Coronary artery (tissue), 2 donors: ENCODE data around the gene GET4.
A peak's percentile ranks its signal among the peaks of the same experiment; 100 is the strongest.

ENCODE experiments used
- DNase-seq: peaks from one replicate; pipeline ENCODE4 v3.0.0-alpha.2; 2017; ENCODE audit warnings: low spot score
- H3K27ac ChIP-seq, 2 donors: fragments of 200-600 bp; sonication (generic); one replicate each; pipeline ENCODE4 v1.5.1; 2016 to 2019
- H3K4me3 ChIP-seq: fragments of 200-600 bp; sonication (generic); 2 replicates; pipeline ENCODE4 v1.5.1; 2016; ENCODE audit warnings: mild to moderate bottlenecking, moderate library complexity
- TF ChIP-seq, protein P1 (sequence below): fragments of 200-600 bp; sonication (generic); IDR thresholded peaks from one replicate; pipeline ENCODE4 v1.5.1; 2019; ENCODE audit warnings: antibody characterized with exemption

The GET4 gene

DNA sequence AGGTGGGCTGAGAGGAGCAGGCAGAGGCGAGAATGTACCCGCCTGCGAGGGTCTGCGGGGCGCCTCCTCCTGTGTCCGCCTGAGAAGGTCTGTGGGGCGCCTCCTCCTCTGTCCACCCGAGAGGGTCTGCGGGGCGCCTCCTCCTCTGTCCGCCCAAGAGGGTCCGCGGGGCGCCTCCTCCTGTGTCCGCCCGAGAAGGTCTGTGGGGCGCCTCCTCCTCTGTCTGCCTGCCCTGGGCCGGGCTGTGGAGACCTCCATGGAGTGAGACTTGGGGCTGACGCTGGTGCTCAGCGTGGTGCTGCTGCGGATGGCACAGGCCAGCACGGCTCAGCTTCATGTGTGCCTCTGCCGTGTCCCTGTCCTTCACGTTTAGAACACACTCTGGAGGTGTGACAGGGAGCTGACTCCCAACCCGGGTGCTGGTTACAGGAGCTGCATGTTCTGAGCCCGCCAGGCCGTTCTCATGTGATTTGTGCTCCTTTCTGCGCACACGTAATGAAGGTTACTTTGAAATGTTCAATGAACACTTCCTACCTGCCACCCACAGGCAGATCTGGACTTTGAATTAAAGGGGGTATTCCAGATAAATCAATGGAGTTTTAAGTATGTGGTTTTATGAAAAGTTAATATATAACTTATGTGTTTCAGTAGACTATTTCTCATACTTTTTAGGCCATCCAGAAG lies 20.5 kb upstream of the GET4 start:
- Histone ChIP-seq H3K4me3 (no peak overlapping the region), H3K27ac (peak overlapping the region in 1 of 2 donors; percentile 2)
- DNase-seq, result no peak
- TF ChIP-seq, protein P1, sequence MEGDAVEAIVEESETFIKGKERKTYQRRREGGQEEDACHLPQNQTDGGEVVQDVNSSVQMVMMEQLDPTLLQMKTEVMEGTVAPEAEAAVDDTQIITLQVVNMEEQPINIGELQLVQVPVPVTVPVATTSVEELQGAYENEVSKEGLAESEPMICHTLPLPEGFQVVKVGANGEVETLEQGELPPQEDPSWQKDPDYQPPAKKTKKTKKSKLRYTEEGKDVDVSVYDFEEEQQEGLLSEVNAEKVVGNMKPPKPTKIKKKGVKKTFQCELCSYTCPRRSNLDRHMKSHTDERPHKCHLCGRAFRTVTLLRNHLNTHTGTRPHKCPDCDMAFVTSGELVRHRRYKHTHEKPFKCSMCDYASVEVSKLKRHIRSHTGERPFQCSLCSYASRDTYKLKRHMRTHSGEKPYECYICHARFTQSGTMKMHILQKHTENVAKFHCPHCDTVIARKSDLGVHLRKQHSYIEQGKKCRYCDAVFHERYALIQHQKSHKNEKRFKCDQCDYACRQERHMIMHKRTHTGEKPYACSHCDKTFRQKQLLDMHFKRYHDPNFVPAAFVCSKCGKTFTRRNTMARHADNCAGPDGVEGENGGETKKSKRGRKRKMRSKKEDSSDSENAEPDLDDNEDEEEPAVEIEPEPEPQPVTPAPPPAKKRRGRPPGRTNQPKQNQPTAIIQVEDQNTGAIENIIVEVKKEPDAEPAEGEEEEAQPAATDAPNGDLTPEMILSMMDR, result no peak

DNA sequence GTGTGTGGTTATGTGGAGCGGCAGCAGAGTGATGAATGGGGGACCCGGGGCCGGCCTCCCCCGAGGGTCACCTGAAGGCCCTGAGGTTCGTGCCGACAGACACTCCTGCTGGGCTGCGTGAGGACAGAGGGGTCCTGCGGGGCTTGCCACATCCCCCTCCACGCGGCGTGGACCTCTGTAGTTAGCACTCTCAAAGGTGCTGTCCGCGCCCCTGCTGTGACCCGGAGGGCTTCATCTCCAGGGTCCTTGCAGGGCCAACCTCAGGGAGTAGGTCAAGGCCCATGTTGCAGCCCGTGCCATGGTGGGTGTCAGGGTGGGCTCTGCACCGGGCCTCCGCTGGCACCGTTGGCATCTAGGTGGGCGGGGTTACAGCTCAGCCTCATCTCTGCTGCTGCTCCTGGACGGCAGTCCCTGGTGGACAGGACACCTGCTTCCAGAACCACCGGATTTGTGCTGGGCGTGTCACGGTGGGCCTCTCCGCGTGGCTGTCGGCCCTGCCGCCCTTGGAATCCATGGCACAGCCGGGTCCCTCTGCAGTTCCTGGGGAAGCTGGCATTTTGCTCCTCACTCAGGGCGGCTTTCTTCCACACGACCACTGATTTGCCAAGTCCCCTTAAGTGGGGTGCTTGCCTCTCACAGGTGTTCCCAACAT lies 19.8 kb upstream of the GET4 start:
- TF ChIP-seq, protein P1, result no peak
- H3K4me3 ChIP-seq, result no peak overlapping the region
- no peak overlapping the region for H3K27ac ChIP-seq
- no peak for DNase-seq

DNA sequence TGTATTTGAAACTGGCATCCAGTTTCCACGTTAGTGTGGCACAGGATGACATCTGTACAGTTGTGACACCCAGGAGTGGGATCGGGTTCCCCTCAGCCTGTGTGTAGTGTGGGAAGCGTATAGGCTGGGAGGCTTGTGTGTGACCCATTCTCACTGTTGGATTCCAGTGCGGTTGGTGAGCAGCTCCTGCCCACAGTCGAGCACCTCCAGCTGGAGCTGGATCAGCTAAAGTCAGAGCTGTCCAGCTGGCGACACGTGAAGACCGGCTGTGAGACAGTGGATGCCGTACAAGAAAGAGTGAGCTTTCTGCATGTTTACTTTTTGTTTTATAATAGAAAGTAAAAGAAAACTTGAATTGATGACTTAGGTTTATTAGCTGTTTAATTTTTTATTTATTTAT lies 18.7 kb upstream of the GET4 start:
- no peak overlapping the region for H3K27ac ChIP-seq
- DNase-seq, result no peak
- no peak overlapping the region for H3K4me3 ChIP-seq
- TF ChIP-seq, protein P1, result no peak

DNA sequence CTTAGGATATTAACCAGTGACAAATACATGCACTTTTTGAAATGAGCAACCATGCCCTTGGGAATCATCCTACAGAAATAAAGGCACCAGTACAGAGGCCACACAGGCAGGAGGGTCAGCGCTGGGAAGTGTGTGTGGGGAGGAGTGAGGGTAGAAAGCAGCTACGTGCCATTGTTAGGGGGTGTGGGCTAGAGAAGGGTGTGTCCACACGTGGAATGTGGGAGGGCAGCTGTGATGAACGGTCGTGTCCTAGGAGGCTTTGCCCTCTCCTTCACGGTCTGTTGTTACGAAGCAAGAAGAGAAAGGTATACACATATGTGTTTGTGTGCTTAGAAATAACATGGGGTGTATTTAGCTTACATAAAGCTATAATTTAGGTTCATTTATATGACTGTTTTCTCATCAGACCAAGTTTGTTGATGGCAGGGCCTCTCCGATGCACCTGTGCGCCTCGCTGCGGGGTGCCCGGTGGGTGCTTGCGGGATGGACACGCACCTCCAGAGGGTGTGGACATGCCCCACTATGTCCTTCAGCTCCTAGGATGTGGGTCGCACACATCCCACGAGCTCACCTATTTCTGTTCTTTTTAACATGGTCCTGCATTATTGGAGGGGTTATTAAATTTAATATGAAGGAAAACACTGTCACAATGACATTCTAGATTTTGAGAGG lies 16.9 kb upstream of the GET4 start:
- Histone ChIP-seq H3K27ac (no peak overlapping the region), H3K4me3 (no peak overlapping the region)
- TF ChIP-seq, protein P1, result no peak
- no peak for DNase-seq

DNA sequence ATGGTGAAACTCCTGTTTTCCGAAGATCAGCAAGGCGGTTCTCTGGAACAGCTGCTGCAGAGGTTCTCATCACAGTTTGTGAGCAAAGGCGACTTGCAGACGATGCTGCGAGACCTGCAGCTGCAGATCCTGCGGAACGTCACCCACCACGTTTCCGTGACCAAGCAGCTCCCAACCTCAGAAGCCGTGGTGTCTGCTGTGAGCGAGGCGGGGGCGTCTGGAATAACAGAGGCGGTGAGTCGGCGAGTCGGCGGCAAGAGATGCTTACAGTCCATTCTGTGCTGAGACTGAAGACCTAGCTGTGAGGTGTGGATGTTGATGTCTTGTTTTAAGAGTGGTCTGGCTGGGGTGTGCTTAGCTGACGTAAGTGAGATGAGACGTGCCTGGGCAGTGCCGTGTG lies 16.2 kb upstream of the GET4 start:
- no peak for DNase-seq
- TF ChIP-seq, protein P1, result no peak
- H3K4me3 ChIP-seq, result no peak overlapping the region

DNA sequence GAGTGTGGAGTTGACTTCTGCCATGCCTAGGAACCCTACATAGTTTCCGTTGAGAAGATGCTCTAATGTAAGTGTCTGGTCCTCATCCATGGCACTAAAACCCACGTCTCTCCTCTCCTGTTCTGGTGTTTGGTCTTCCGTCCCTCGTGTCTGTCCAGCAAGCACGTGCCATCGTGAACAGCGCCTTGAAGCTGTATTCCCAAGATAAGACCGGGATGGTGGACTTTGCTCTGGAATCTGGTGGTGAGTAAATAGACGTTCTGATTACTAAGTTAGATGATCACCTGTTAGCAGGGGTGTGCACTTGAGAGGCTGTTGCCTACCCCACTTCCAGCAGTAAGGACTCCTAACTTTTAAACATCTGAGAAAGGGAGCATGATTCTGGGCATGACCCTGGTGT lies 15.1 kb upstream of the GET4 start:
- DNase-seq, result no peak
- Histone ChIP-seq H3K4me3 (no peak overlapping the region), H3K27ac (no peak overlapping the region)
- TF ChIP-seq, protein P1, result no peak

More for the DNA sequence above, 16.2 kb upstream of the GET4 start:
- H3K27ac ChIP-seq, result no peak overlapping the region
